ENCODE data around the gene FGF12. TPM values are rescaled to one million over a fixed set of nuclear protein-coding genes. Genes with fewer than 3 reads are reported as not detected.

The FGF12 gene
- polyA plus RNA-seq, 3 donors = not detected

DNA sequence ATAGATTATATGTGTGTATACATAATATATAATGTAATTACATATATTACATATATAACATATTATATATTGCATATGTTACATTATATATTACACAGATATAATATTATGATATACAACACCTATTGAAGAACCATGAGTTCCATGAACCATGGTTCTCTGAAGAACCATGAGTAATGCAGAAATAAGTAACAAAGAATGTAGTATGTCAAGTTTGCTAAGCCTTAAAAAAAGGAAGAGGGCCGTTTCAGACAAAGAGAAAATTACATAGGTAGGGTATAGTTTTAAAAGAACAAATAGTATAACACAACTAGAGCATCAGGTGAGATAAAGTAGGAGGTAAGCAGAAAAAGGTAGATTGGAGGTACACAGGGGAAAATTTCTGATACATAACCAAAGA lies 177.0 kb downstream of the FGF12 start:
- no CpG with 5 or more reads among the region's 1 CpG for WGBS (ENCODE audit: insufficient coverage)

DNA sequence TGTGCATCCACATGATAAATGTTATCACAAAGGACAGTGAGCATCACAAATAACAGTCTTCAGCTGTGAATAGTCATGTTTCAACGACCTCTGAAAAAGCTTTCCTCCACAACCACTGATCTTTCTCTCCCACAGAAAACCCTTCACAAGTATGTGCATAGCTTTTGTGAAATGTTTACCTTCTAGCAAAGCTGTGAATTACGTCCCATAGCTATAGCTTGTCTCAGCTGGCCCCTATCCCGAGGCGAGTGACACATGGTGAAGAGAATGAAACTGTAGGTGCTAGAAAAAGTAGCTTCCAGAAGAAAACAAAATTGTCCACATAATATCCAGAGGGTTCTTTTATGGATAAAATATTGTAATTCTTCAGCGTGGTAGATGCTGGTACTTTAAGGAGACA lies 182.0 kb downstream of the FGF12 start:
- Mint-ChIP-seq H3K36me3 (no peaks in the 10 kb centered on the region), H3K4me1 (no peaks in the 10 kb centered on the region), H3K27ac (no peak overlapping the region), H3K9me3 (peaks cover 0 to 10% (median 3%) of the 10 kb centered on the region in 7 donors), H3K27me3 (ENCODE audit: low read depth in 3 of 3) (no peaks in the 10 kb centered on the region), H3K4me3 (no peak overlapping the region)
- H3K4me3 ChIP-seq (replicated peaks in 1 of 3; ENCODE audit: low read depth in 2 of 3, low read length in 3 of 3) = no peak overlapping the region
- intact Hi-C loops (cut with micrococcal nuclease) = no loop called here
- H3K4me1 ChIP-seq (ENCODE audit: control insufficient read depth in 1 of 2, insufficient read depth in 2 of 2, low read length in 2 of 2) = no peaks in the 10 kb centered on the region
- no peak overlapping the region for H2AFZ ChIP-seq (ENCODE audit: insufficient read depth, low read depth, low read length, poor library complexity, severe bottlenecking)
- no peak for DNase-seq
- no CpG with 5 or more reads among the region's 5 CpGs for WGBS (ENCODE audit: insufficient coverage)
- H3K27me3 ChIP-seq (ENCODE audit: control insufficient read depth in 2 of 2, insufficient read depth in 2 of 2, low read length in 2 of 2) = no peaks in the 10 kb centered on the region
- peaks cover 4 to 11% of the 10 kb centered on the region in 2 donors for H3K9me3 ChIP-seq (replicated peaks in 1 of 2; ENCODE audit: control insufficient read depth in 1 of 2, insufficient read depth in 1 of 2, low read length in 2 of 2)
- H3K9ac ChIP-seq (ENCODE audit: insufficient read depth, low read length, poor library complexity, severe bottlenecking) = no peak overlapping the region
- no peaks in the 10 kb centered on the region for H4K20me1 ChIP-seq (ENCODE audit: insufficient read depth, low read length)
- H3K27ac ChIP-seq (ENCODE audit: low read depth in 1 of 2, low read length in 2 of 2) = no peak overlapping the region
- no peaks in the 10 kb centered on the region for H3K36me3 ChIP-seq (replicated peaks in 1 of 2; ENCODE audit: control insufficient read depth in 1 of 2, insufficient read depth in 2 of 2, low read length in 2 of 2)
- H3K79me2 ChIP-seq (ENCODE audit: insufficient read depth, low read length) = no peaks in the 10 kb centered on the region
- TF ChIP-seq, protein P1, sequence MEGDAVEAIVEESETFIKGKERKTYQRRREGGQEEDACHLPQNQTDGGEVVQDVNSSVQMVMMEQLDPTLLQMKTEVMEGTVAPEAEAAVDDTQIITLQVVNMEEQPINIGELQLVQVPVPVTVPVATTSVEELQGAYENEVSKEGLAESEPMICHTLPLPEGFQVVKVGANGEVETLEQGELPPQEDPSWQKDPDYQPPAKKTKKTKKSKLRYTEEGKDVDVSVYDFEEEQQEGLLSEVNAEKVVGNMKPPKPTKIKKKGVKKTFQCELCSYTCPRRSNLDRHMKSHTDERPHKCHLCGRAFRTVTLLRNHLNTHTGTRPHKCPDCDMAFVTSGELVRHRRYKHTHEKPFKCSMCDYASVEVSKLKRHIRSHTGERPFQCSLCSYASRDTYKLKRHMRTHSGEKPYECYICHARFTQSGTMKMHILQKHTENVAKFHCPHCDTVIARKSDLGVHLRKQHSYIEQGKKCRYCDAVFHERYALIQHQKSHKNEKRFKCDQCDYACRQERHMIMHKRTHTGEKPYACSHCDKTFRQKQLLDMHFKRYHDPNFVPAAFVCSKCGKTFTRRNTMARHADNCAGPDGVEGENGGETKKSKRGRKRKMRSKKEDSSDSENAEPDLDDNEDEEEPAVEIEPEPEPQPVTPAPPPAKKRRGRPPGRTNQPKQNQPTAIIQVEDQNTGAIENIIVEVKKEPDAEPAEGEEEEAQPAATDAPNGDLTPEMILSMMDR (IDR thresholded peaks at IDR 0.05) = no peak
- no peak overlapping the region for H3K4me2 ChIP-seq (replicated peaks; ENCODE audit: extremely low read depth, low read length, poor library complexity, severe bottlenecking)

More for the DNA sequence above, 177.0 kb downstream of the FGF12 start:
- no peaks in the 10 kb centered on the region for H4K20me1 ChIP-seq (ENCODE audit: insufficient read depth, low read length)
- H3K27ac ChIP-seq (ENCODE audit: low read depth in 1 of 2, low read length in 2 of 2) = no peak overlapping the region
- H3K36me3 Mint-ChIP-seq = no peaks in the 10 kb centered on the region
- H3K4me2 ChIP-seq (replicated peaks; ENCODE audit: extremely low read depth, low read length, poor library complexity, severe bottlenecking) = no peak overlapping the region
- H3K4me3 Mint-ChIP-seq = no peak overlapping the region
- no peak overlapping the region for H2AFZ ChIP-seq (ENCODE audit: insufficient read depth, low read depth, low read length, poor library complexity, severe bottlenecking)
- no peaks in the 10 kb centered on the region for H3K4me1 Mint-ChIP-seq
- intact Hi-C loops (cut with micrococcal nuclease) = no loop called here
- H3K79me2 ChIP-seq (ENCODE audit: insufficient read depth, low read length) = no peaks in the 10 kb centered on the region
- H3K36me3 ChIP-seq (replicated peaks in 1 of 2; ENCODE audit: control insufficient read depth in 1 of 2, insufficient read depth in 2 of 2, low read length in 2 of 2) = no peaks in the 10 kb centered on the region
- H3K9me3 ChIP-seq (replicated peaks in 1 of 2; ENCODE audit: control insufficient read depth in 1 of 2, insufficient read depth in 1 of 2, low read length in 2 of 2) = no peaks in the 10 kb centered on the region
- no peak overlapping the region for H3K9ac ChIP-seq (ENCODE audit: insufficient read depth, low read length, poor library complexity, severe bottlenecking)
- TF ChIP-seq, protein P1 (IDR thresholded peaks at IDR 0.05) = no peak
- H3K9me3 Mint-ChIP-seq = peaks cover 0 to 8% (median 4%) of the 10 kb centered on the region in 7 donors
- no peaks in the 10 kb centered on the region for H3K27me3 ChIP-seq (ENCODE audit: control insufficient read depth in 2 of 2, insufficient read depth in 2 of 2, low read length in 2 of 2)
- no peak for DNase-seq
- H3K4me3 ChIP-seq (replicated peaks in 1 of 3; ENCODE audit: low read depth in 2 of 3, low read length in 3 of 3) = no peak overlapping the region
- H3K27ac Mint-ChIP-seq = no peak overlapping the region
- H3K27me3 Mint-ChIP-seq (ENCODE audit: low read depth in 3 of 3) = peaks cover 0 to 2% (median 2%) of the 10 kb centered on the region in 3 donors
- H3K4me1 ChIP-seq (ENCODE audit: control insufficient read depth in 1 of 2, insufficient read depth in 2 of 2, low read length in 2 of 2) = no peaks in the 10 kb centered on the region

All from CD14-positive monocyte (primary cell).